ENCODE results near the gene PGA5. TPM values are rescaled to one million over a fixed set of nuclear protein-coding genes. Genes with fewer than 3 reads are reported as not detected.
A peak's percentile ranks its signal among the peaks of the same experiment; 100 is the strongest.

Gene PGA5
- total and polyA plus RNA-seq, 9 of the 15 experiments (the other 6 are each of a cell fraction or from before 2014, with no cell fraction given) = not detected

GRCh38 chr11:61254403-61255025 lies 13.5 kb downstream of the PGA5 start (continued):
- TF ChIP-seq REST (IDR thresholded peaks at IDR 0.05; ENCODE audit: borderline replicate concordance) = peak; percentile 80
- no peak for TF ChIP-seq REST (CRISPR knock-in tag; IDR thresholded peaks at IDR 0.05; ENCODE audit: low read depth)
- TF ChIP-seq ZNF766 (CRISPR knock-in tag; conservative IDR thresholded peaks at IDR 0.05) = no peak
- TF ChIP-seq PTRF (tag; IDR thresholded peaks at IDR 0.05) = no peak
- peak; percentile 65 for TF ChIP-seq DEAF1 (CRISPR knock-in tag; IDR thresholded peaks at IDR 0.05)
- no peak for TF ChIP-seq NR2F6 (CRISPR knock-in tag; IDR thresholded peaks at IDR 0.05)
- no peak for TF ChIP-seq E2F6 (IDR thresholded peaks at IDR 0.05; ENCODE audit: borderline replicate concordance in 1 of 2, extremely low read depth in 1 of 2, insufficient read depth in 1 of 2, insufficient read length in 1 of 2, low read depth in 1 of 2, low read length in 1 of 2, poor library complexity in 1 of 2, severe bottlenecking in 1 of 2)
- no peak for TF ChIP-seq KHSRP (IDR thresholded peaks at IDR 0.05)
- no peak for TF ChIP-seq BRF1 (IDR thresholded peaks at IDR 0.05; ENCODE audit: borderline replicate concordance, extremely low read depth, insufficient read length)
- TF ChIP-seq XRCC4 (IDR thresholded peaks at IDR 0.05; ENCODE audit: extremely low read depth, insufficient read depth, insufficient read length) = no peak
- no peak for TF ChIP-seq MCM2 (IDR thresholded peaks at IDR 0.05; ENCODE audit: low read depth)
- TF ChIP-seq JUNB (CRISPR knock-in tag; conservative IDR thresholded peaks at IDR 0.05) = no peak
- no peak for TF ChIP-seq ZC3H4 (CRISPR knock-in tag; IDR thresholded peaks at IDR 0.05; ENCODE audit: borderline replicate concordance)
- TF ChIP-seq TCF15 (CRISPR knock-in tag; IDR thresholded peaks at IDR 0.05) = no peak

Measured in K562 (cell line).